GM23248 (cell line): Measurements from ENCODE around the gene RGCC.

ENCODE experiments used
- EZH2 ChIP-seq: fragments of 200-600 bp; sonication (generic); IDR thresholded peaks from 2 replicates; pipeline ENCODE4 v1.6.1; 2018; ENCODE audit warnings: antibody characterized with exemption, mild to moderate bottlenecking; ENCODE audit not compliant: insufficient read depth, poor library complexity, severe bottlenecking
- EZH2phosphoT487 ChIP-seq: fragments of 200-600 bp; sonication (generic); IDR thresholded peaks from 2 replicates; pipeline ENCODE4 v1.6.1; 2018; ENCODE audit warnings: antibody characterized with exemption, moderate library complexity, mild to moderate bottlenecking, low read depth; ENCODE audit not compliant: insufficient read depth

- TF ChIP-seq EZH2phosphoT487 (no peak), EZH2 (no peak)
These were observed 30.8 kb downstream of the RGCC start for GRCh38 chr13:41488124-41488523.
